HG02588 (cell line): ENCODE results near the gene LYRM7.
A peak's percentile ranks its signal among the peaks of the same experiment; 100 is the strongest.
"Not testable (repeated sequence)": the region's sequence is repeated elsewhere in the genome, so short reads cannot be mapped to it uniquely, and the experiment has no call there.

Source experiments
- ATAC-seq: cut with Tn5 transposase; IDR thresholded peaks from one replicate; pipeline ENCODE4 v1.9.1; 2021; ENCODE audit warnings: mild to moderate bottlenecking, moderate library complexity; ENCODE audit not compliant: unreplicated experiment

Gene LYRM7

DNA sequence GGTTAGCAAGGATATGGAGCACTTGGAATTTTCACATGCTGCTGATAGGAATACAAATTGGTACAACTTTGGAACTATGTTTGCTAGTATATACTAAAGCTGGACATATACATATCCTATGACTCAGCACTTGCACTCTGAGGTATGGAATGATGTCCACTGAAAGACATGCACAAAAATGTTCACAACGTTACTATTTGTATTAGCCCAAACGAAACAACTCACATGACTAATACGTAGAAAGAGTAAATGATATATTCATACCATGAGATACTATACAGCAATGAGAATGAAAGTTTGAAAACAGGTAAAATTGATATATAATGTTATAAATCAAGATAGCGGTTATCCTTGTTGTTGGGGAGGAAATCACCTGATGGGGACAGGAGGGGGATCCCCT is 47.6 kb downstream of the LYRM7 start:
- no peak for ATAC-seq

DNA sequence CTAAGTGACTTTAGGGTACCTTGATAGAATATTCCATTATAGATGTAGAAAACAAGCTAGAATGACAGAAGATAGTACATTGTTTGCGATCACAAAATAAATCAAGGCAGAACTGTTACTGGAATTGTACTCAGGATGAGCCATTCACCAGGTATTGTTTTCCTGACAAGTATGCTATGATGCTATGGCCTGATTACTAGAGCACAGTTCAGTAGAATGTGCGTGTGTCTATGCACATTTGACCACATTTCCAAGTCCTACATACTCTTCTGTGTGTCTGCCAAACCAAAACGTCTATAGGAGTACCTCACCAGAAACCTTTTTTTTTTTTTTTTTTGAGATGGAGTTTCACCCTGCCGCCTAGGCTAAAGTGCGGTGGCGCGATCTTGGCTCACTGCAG is 49.8 kb downstream of the LYRM7 start:
- no peak for ATAC-seq

DNA sequence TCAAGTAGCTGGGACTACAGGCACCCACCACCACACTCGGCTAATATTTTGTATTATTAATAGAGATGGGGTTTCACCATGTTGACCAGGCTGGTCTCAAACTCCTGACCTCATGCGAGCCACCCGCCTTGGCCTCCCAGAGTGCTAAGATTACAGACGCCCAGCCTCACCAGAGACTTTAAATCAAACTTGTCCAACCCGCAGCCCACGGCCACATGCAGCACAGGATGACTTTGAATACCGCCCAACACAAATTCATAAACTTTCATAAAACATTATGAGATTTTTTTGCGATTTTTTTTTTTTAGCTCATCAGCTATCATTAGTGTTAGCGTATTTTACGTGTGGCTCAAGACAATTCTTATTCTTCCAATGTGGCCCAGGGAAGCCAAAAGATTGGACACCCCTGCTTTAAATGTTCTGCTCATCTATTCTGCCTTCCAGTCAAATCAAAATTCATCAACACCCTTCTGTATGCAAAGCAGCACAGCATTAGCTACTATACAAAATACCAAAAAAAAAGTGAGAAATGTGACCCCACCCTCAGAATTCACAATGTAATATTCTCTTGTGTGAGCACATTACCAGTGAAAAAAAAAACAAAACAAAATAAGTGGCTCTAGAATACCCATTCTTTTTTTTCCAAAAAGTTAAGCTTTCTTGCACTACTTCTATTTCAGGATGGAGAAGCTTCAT is 50.4 kb downstream of the LYRM7 start:
- no peak for ATAC-seq

- no peak for ATAC-seq
These were observed 51.1 kb downstream of the LYRM7 start for GRCh38 chr5:131221888-131222287.

- no peak for ATAC-seq
These were observed 52.0 kb downstream of the LYRM7 start for GRCh38 chr5:131222731-131223130.

DNA sequence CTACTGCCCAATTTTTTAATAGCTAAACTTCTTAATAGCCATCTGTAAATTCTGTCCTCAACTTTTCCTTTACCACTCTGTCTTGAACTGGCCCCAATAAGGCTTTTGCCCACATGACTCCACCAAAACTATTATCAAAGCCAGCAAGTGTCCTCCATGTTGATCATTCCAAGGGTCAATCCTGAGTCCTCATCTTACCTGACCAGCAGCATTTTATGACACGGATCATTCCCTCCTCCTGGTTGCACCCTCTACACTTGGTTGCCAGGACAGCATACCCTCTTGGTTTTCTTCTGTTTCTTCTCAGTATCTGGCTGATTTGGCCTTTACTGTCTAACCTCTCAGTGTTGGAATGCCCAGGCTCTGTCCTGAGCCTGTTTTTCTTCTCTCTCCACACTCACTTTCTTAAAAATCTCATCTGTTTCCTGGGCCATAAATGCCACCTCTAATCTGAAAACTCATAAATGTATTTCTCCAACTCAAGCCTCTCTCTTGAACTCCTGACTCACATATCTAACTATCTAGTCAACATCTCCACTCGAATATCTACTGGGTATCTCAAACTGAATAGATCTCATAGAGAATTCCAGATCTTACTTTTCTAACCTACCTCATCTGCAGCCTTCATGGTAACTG is 53.1 kb downstream of the LYRM7 start:
- ATAC-seq, result no peak

GRCh38 chr5:131224387-131225201 is 53.9 kb downstream of the LYRM7 start:
- ATAC-seq, result peak; percentile 82

DNA sequence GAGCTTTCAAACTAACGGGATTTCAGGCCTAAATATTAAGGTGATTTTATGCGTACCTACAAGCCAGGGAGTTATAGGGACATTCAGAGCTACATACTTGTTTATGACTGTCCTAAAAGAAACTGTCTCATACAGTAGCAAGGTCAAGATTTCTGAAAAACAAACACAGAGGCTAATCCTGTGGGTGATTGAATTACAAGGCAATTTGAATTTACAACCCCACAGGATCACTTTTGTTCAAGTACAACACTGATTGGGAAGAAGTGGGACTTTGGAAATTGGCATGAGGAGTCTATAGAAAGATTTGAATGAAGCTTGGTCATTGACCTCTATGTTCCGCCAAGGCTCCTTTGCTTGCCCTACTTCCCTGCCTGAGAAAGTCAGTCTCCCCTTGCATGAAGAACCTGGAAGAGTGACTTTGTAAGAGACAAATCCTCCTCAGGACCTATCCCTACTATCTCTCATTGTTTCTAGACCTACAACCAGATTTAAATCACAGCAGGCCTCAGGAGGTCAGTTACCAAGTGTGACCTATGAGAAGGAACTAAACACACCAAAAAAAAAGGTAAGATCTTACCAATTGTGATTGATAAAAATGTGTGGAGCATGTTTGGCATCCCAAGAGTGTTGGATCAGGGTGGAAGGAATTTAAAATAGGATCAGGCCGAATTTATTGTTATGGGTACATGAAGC is 54.7 kb downstream of the LYRM7 start:
- no peak for ATAC-seq

- no peak for ATAC-seq
These were observed 56.2 kb downstream of the LYRM7 start for GRCh38 chr5:131226899-131227298.

GRCh38 chr5:131228646-131229045 is 57.9 kb downstream of the LYRM7 start:
- ATAC-seq, result no peak

- ATAC-seq, result no peak
These were observed 58.9 kb downstream of the LYRM7 start for GRCh38 chr5:131229623-131230022.

DNA sequence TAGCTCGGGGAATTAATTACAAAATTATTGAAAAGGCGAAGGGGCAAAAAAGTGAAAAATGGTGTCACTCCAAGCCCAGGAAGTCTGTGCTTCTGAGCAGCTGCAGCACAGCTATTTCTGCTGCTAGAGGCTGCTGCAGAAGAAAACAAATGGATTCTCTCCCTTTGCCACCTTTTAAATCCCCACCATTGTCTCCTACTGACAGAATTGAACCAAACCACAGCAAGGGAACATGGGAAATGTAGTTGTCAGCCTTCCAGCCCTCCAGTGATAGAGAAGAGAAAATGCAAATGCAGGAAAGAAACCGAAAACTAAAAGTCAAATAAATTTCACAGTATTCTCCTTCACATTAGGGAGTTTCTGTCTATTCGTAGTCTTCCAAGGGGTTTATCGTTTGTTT is 59.7 kb downstream of the LYRM7 start:
- peak; percentile 80 for ATAC-seq

DNA sequence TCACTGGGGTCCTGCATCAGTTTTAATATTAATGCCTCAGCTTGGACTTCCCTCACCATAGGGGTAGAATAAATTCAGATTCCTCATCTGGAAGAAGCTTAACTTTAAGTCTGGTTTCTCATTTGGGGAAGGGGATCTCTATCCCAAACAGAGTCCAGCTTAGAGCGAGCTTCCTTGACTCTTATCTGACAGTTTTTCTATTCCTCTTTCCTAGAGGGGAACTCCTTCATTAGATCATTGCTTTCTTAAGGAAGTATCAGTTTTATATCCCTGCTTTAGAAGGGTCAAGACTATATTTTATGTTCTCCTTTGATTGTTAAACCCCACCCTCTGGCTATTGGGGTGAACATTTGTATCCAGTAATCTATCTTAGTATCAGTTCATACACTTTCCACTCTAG is 68.9 kb downstream of the LYRM7 start:
- no peak for ATAC-seq

- no peak for ATAC-seq
These were observed 72.0 kb downstream of the LYRM7 start for GRCh38 chr5:131242728-131243255.

GRCh38 chr5:131245312-131245711 is 74.6 kb downstream of the LYRM7 start:
- ATAC-seq, result peak; percentile 53

DNA sequence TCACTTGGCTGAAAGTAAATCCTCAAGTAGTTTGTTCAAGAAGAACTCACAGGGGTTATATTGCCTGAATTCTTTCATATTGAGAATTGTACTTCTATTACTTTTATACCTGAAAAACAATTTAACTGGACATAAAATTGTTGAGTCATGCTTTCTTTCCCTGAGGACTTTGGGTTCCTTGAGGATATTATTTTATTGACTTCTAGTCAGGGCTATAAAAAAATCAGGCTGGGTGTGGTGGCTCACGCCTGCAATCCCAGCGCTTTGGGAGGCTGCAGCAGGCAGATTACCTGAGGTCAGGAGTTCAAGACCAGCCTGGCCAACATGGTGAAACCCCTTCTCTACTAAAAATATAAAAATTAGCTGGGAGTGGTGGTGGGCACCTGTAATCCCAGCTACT is 75.2 kb downstream of the LYRM7 start:
- no peak for ATAC-seq

- ATAC-seq, result no peak
These were observed 75.8 kb downstream of the LYRM7 start for GRCh38 chr5:131246504-131246903.

GRCh38 chr5:131250751-131251475 is 80.2 kb downstream of the LYRM7 start:
- no peak for ATAC-seq

GRCh38 chr5:131252824-131253171 is 82.1 kb downstream of the LYRM7 start:
- peak; percentile 90 for ATAC-seq

- ATAC-seq, result not testable (repeated sequence)
These were observed 83.3 kb downstream of the LYRM7 start for GRCh38 chr5:131254025-131254424.
